Panc1 (cell line): Measurements from ENCODE around the gene BLOC1S6. TPM values are rescaled to one million over a fixed set of nuclear protein-coding genes. Genes with fewer than 3 reads are reported as not detected.

Experiments used
- ATAC-seq: fragments of 200-7000 bp; cut with Tn5 transposase; 2 replicates; pipeline ENCODE4 v1.9.1; 2020; ENCODE audit warnings: mild to moderate bottlenecking, moderate library complexity
- BruUV-seq: library from RNA; stranded (reverse); fragments of 400-500 nt; replicated peaks from 2 replicates; lab custom pipeline; 2021; lab: Mats Ljungman, UMichigan
- CTCF ChIA-PET: fragments of 300-600 bp; sonication (Branson Sonifier 250); formaldehyde crosslinking; loops from one replicate; lab custom pipeline; 2022; ENCODE audit warnings: antibody characterized with exemption; lab: Charles Lee
- POLR2A ChIA-PET: fragments of 300-600 bp; sonication (Branson Sonifier 250); formaldehyde crosslinking; loops from one replicate; lab custom pipeline; 2022; ENCODE audit warnings: antibody characterized with exemption; lab: Charles Lee
- DNase-seq: peaks from one replicate; pipeline ENCODE4 v3.0.0-alpha.2; 2010; ENCODE audit warnings: low read depth, low spot score
- H3K27ac ChIP-seq: 2 replicates; pipeline ENCODE4 v1.5.1; 2011; ENCODE audit warnings: mild to moderate bottlenecking, low read length, inconsistent platforms
- H3K27me3 ChIP-seq: fragments of 200-500 bp; sonication (Bioruptor generic); 2 replicates; pipeline ENCODE4 v1.6.0; 2014; ENCODE audit warnings: low read length, inconsistent platforms; ENCODE audit not compliant: control insufficient read depth, insufficient read depth
- H3K36me3 ChIP-seq: fragments of 200-500 bp; sonication (Bioruptor generic); 2 replicates; pipeline ENCODE4 v1.5.1; 2014; ENCODE audit warnings: inconsistent platforms, mild to moderate bottlenecking, low read length, moderate library complexity; ENCODE audit not compliant: control insufficient read depth, insufficient read depth
- H3K4me1 ChIP-seq: 2 replicates; pipeline ENCODE4 v1.5.1; 2011; ENCODE audit warnings: inconsistent platforms, mild to moderate bottlenecking, low read length, moderate library complexity; ENCODE audit not compliant: control insufficient read depth, insufficient read depth
- H3K4me3 ChIP-seq, 2 experiments: 2 replicates each; pipeline ENCODE4 v1.5.1; 2011 to 2012; ENCODE audit warnings: low read depth in 2 of 2, low read length in 2 of 2, mild to moderate bottlenecking in 2 of 2, inconsistent platforms in 1 of 2, moderate library complexity in 1 of 2
- H3K9me3 ChIP-seq: fragments of 200-500 bp; sonication (Bioruptor generic); 2 replicates; pipeline ENCODE4 v1.5.1; 2014; ENCODE audit warnings: low read depth, mild to moderate bottlenecking, inconsistent platforms, low read length, moderate library complexity; ENCODE audit not compliant: control insufficient read depth, insufficient read depth
- CTCF ChIP-seq: fragments of 450-650 bp; IDR thresholded peaks from 2 replicates; pipeline ENCODE4 v1.5.1; 2017; ENCODE audit warnings: mild to moderate bottlenecking
- POLR2AphosphoS5 ChIP-seq: IDR thresholded peaks from 2 replicates; pipeline ENCODE4 v1.6.1; 2012; ENCODE audit warnings: mild to moderate bottlenecking, low read depth, low read length, moderate library complexity
- SIN3A ChIP-seq: IDR thresholded peaks from 2 replicates; pipeline ENCODE4 v1.6.1; 2012; ENCODE audit warnings: low read depth, mild to moderate bottlenecking, low read length, moderate library complexity, borderline replicate concordance; ENCODE audit not compliant: insufficient read depth
- TCF7L2 ChIP-seq: IDR thresholded peaks from 2 replicates; pipeline ENCODE4 v1.6.1; 2011; ENCODE audit warnings: mild to moderate bottlenecking, low read depth, low read length, inconsistent platforms
- in situ Hi-C: cut with HindIII; loops from 2 replicates; pipeline ENCODE4 v1.10.0; 2016; ENCODE audit warnings: low sequenced_read_pairs, low pct_unique_long_range_greater_than_20kb
- intact Hi-C: fragments of 100-400 bp; cut with micrococcal nuclease; formaldehyde crosslinking; loops from one replicate; pipeline ENCODE4 v1.10.0; 2022; ENCODE audit not compliant: unreplicated experiment
- total RNA-seq: library from RNA; stranded (reverse); gene quantifications from one replicate; pipeline ENCODE4 v1.2.1, GENCODE V29; 2021; ENCODE audit not compliant: unreplicated experiment
- TF ChIP-seq, protein P1 (sequence below), 2 experiments: IDR thresholded peaks; 2 replicates each; pipeline ENCODE4 v1.6.1; 2011 to 2012; ENCODE audit warnings: low read depth in 2 of 2, control low read depth in 1 of 2, low read length in 1 of 2, mild to moderate bottlenecking in 1 of 2, moderate library complexity in 1 of 2; ENCODE audit not compliant: insufficient read depth in 1 of 2

BLOC1S6 gene
- total RNA-seq, 1 experiment from 2014 or later: 52.0 TPM

DNA sequence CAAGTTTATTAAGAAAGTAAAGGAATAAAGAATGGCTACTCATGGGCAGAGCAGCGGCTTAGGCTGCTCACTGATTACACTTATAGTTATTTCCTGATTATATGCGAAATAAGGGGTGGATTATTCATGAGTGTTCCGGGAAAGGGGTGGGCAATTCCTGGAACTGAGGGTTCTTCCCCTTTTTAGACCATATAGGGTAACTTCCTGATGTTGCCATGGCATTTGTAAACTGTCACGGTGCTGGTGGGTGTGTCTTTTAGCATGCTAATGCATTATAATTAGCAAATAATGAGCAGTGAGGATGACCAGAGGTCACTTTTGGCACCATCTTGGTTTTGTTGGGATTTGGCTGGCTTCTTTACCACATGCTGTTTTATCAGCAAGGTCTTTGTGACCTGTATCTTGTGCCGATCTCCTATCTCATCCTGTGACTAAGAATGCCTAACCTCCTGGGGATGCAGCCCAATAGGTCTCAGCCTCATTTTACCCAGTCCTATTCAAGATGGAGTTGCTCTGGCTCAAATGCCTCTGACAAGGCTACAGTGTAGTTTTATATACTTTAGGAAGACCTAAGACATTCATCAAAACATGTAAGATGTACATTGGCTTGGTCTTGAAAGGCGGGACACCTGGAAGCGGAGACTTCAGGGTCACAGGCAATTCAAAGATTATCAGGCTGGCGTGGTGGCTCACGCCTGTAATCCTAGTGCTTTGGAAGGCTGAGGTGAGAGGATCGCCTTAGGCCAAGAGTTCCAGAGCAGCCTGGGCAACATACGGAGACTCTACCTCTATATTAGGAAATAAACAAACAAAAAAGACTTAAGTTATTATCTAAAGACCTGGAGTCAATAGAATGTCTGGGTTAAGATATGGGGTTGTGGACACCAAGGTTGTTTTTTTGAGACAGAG, 3.2 kb upstream of the BLOC1S6 start:
- BruUV-seq: no TSS peak
- Histone ChIP-seq H3K4me3 (no peak overlapping the region), H3K27me3 (no peaks in the 10 kb centered on the region), H3K36me3 (peaks cover 3% of the 10 kb centered on the region; the same call in 1 of the 2 replicates), H3K4me1 (peaks cover 15% of the 10 kb centered on the region), H3K9me3 (no peaks in the 10 kb centered on the region), H3K27ac (no peak overlapping the region)
- DNase-seq: no peak
- in situ Hi-C loops: no loop called here
- ChIA-PET POLR2A (interaction anchor here (0.6 kb wide), 1 partner anchor 885 kb away, joined by 4 read pairs; no protein-coding TSS in a partner anchor), CTCF (no interaction called here)
- TF ChIP-seq TCF7L2 (no peak), SIN3A (no peak)
- intact Hi-C loops: loop anchor here (5.0 kb wide), 1 partner anchor 57 kb away; no protein-coding TSS in a partner anchor
- ATAC-seq: no peak

DNA sequence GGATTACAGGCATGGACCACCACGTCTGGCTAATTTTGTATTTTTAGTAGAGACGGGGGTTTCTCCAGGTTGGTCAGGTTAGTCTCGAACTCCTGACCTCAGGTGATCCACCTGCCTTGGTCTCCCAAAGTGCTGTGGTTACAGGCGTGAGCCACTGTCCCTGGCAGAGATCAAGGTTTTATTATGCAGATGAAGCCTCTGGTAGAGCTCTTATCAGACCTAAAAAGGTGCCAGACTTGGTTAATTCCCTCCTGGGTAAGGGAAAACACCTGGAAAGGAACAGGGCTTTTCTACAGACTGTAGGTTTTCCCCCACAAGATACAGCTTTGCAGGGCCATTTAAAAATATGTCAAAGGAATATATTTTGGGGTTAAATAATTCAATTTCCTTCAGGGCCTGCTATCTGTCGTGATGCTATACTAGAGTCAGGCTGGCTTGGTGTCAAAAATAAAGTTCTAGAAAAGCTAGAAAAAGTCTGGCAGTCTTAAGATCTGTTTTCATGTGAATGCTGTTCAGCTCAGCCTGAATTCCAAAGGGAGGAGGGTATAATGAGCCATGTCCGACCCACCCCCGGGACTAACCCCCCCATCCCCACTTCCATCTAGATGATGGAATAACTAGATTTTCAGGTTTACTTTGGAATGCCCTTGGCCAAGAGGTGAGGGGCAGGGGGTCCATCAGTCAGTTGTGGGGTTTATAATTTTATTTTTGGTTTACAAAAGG, 1.9 kb upstream of the BLOC1S6 start:
- peaks cover 26% of the 10 kb centered on the region for H3K4me1 ChIP-seq
- POLR2A ChIA-PET: interaction anchor here (0.6 kb wide), 1 partner anchor 84 kb away, joined by 9 read pairs; no protein-coding TSS in a partner anchor
- DNase-seq (no peak), ATAC-seq (no peak)
- H3K36me3 ChIP-seq: peaks cover 3% of the 10 kb centered on the region; the same call in 1 of the 2 replicates
- intact Hi-C loops (no loop called here), in situ Hi-C loops (no loop called here)
- TF ChIP-seq TCF7L2 (no peak), SIN3A (no peak), POLR2AphosphoS5 (no peak), CTCF (no peak)
- TF ChIP-seq, protein P1, sequence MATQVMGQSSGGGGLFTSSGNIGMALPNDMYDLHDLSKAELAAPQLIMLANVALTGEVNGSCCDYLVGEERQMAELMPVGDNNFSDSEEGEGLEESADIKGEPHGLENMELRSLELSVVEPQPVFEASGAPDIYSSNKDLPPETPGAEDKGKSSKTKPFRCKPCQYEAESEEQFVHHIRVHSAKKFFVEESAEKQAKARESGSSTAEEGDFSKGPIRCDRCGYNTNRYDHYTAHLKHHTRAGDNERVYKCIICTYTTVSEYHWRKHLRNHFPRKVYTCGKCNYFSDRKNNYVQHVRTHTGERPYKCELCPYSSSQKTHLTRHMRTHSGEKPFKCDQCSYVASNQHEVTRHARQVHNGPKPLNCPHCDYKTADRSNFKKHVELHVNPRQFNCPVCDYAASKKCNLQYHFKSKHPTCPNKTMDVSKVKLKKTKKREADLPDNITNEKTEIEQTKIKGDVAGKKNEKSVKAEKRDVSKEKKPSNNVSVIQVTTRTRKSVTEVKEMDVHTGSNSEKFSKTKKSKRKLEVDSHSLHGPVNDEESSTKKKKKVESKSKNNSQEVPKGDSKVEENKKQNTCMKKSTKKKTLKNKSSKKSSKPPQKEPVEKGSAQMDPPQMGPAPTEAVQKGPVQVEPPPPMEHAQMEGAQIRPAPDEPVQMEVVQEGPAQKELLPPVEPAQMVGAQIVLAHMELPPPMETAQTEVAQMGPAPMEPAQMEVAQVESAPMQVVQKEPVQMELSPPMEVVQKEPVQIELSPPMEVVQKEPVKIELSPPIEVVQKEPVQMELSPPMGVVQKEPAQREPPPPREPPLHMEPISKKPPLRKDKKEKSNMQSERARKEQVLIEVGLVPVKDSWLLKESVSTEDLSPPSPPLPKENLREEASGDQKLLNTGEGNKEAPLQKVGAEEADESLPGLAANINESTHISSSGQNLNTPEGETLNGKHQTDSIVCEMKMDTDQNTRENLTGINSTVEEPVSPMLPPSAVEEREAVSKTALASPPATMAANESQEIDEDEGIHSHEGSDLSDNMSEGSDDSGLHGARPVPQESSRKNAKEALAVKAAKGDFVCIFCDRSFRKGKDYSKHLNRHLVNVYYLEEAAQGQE (IDR thresholded peaks at IDR 0.05; ENCODE audit: insufficient read depth in 1 of 2, low read depth in 2 of 2, low read length in 1 of 2): no peak
- no TSS peak for BruUV-seq
- no peaks in the 10 kb centered on the region for H3K9me3 ChIP-seq
- no peak overlapping the region for H3K27ac ChIP-seq
- H3K4me3 ChIP-seq: no peak overlapping the region
- CTCF ChIA-PET: interaction anchor here (0.6 kb wide), 1 partner anchor 8 kb away, joined by 8 read pairs; no protein-coding TSS in a partner anchor
- no peaks in the 10 kb centered on the region for H3K27me3 ChIP-seq
